Endometrium (tissue), 2 donors: Measurements from ENCODE around the gene KIF16B.
"Not testable (repeated sequence)": the region's sequence is repeated elsewhere in the genome, so short reads cannot be mapped to it uniquely, and the experiment has no call there.

Experiments
- FAIRE-seq: peaks from 2 replicates; lab custom pipeline; 2012; peaks lifted over from hg19 to GRCh38; lab: Jason Lieb, UNC
- donor health status: control.
- donor health status: control.

Gene KIF16B

GRCh38 chr20:16573001-16573965 is at the start of gene KIF16B:
Gene KIF16B, minus strand, starts transcription at chr20:16573448. Its CDS starts 173 bp downstream, at chr20:16573275.
- no peak for FAIRE-seq

GRCh38 chr20:16622501-16622900 is 49.3 kb upstream of the KIF16B start:
- FAIRE-seq = no peak

- FAIRE-seq = no peak
Measured at GRCh38 chr20:16621435-16622141, 48.3 kb upstream of the KIF16B start.

- FAIRE-seq = no peak
Measured at GRCh38 chr20:16620961-16621360, 47.7 kb upstream of the KIF16B start.

- FAIRE-seq = no peak
Measured at GRCh38 chr20:16619953-16620352, 46.7 kb upstream of the KIF16B start.

GRCh38 chr20:16617056-16617455 is 43.8 kb upstream of the KIF16B start:
- no peak for FAIRE-seq

GRCh38 chr20:16616317-16616716 is 43.1 kb upstream of the KIF16B start:
- no peak for FAIRE-seq

- FAIRE-seq = no peak
Measured at GRCh38 chr20:16615199-16615598, 42.0 kb upstream of the KIF16B start.

GRCh38 chr20:16613954-16614353 is 40.7 kb upstream of the KIF16B start:
- FAIRE-seq = no peak

GRCh38 chr20:16612706-16613105 is 39.5 kb upstream of the KIF16B start:
- FAIRE-seq = no peak

GRCh38 chr20:16611817-16612216 is 38.6 kb upstream of the KIF16B start:
- no peak for FAIRE-seq

GRCh38 chr20:16609066-16609465 is 35.8 kb upstream of the KIF16B start:
- FAIRE-seq = no peak

GRCh38 chr20:16608277-16608650 is 35.0 kb upstream of the KIF16B start:
- FAIRE-seq = no peak

- FAIRE-seq = no peak
Measured at GRCh38 chr20:16607364-16608276, 34.4 kb upstream of the KIF16B start.

GRCh38 chr20:16606468-16607070 is 33.3 kb upstream of the KIF16B start:
- no peak for FAIRE-seq

- FAIRE-seq = no peak
Measured at GRCh38 chr20:16601047-16601446, 27.8 kb upstream of the KIF16B start.

GRCh38 chr20:16599257-16599656 is 26.0 kb upstream of the KIF16B start:
- no peak for FAIRE-seq

GRCh38 chr20:16596991-16597390 is 23.7 kb upstream of the KIF16B start:
- no peak for FAIRE-seq

- not testable (repeated sequence) for FAIRE-seq
Measured at GRCh38 chr20:16596404-16596803, 23.2 kb upstream of the KIF16B start.

- no peak for FAIRE-seq
Measured at GRCh38 chr20:16595376-16595775, 22.1 kb upstream of the KIF16B start.

- FAIRE-seq = no peak
Measured at GRCh38 chr20:16590041-16590633, 16.9 kb upstream of the KIF16B start.
